CD4-positive, alpha-beta T cell treated with Interleukin-15 for 4 hours (primary cell): Measurements from ENCODE around the gene SH2D1B.

Experiments
- DNase-seq: peaks from one replicate; pipeline ENCODE4 v3.0.0-alpha.2; 2020; ENCODE audit warnings: low spot score

SH2D1B gene

GRCh38 chr1:162398999-162399580, 12.8 kb downstream of the SH2D1B start:
- no peak for DNase-seq

DNA sequence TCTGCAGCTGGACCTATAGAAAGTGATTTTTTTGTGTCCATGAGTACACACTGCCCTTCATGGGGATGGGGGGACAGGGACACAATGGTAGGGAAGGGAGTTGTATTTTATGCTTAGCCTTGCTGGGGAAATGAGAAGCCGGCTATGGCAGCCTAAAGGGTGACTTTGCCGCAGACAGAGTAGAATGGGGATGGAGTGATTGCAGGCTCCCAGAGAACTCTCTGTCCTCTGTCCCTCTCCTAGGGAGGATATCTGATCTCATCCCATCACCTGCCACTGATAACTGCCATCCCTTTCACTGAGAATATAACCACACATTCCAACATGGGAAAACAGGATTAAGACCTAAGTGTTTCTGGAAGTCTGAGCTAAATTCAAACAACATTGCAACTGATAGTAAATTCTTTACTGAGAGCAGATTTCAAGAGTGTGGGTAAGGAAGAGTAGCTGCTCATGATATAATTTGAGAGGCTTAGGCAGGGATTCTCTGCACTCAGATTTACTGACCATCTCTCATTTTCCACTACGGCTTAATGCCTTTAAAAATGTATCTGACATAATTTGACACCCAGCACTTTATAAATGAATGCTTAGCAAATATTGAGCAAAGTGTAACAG, 13.9 kb downstream of the SH2D1B start:
- no peak for DNase-seq

DNA sequence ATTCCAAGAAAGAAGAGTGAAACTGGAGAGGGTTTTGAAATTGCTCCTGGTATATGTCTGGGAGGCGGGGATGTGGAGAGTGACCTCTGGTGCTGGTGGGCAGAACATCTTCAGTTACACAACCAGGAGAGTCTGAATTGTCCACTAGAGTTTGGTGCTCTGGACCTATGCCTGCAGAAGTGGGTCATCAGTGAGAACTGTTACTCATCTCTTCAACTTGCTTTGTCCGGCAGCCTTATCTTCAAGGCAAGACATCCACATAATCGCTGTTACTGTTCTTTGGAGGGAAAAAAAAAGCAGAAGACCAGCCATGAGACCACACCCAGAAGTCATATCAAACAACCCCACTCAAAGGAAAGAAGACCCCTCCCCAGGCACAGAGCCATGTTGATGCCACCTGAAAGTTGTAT, 14.9 kb downstream of the SH2D1B start:
- DNase-seq: no peak

DNA sequence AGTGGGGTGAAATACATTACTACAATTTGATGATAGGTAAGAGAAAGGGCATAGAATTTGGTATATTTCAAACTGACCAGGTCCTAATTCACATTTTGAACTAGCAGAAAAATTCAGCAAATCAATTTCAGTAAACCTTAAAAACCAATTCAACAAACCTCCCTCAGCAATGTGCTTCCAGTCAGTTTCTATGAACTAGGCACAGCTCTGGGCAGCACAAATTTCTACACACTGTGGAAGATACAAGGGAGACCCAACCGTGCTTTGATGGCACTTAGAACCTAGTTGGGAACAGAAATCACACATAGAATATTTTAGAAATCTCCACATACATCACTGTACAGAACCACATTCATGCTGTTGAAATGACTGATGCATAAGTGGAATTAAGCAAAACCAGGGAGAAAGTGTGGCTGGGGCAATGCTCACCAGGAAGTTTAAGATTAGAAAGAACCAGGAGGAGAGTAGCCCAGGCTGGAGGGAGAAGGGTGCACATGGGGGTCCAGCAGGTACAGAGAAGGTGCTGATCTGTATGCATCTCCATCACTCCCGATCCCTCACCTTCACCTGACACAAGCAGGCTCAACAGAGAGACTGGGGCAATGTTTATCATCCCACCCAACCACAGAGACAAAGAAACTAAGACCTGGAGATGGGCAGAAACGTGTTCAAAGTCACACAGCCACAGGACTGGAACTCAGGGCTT, 15.6 kb downstream of the SH2D1B start:
- no peak for DNase-seq

- peak; percentile 26 for DNase-seq
Observed at GRCh38 chr1:162391790-162392563, 20.0 kb downstream of the SH2D1B start.

- no peak for DNase-seq
Observed at GRCh38 chr1:162390396-162391185, 21.3 kb downstream of the SH2D1B start.

GRCh38 chr1:162389971-162390370, 22.0 kb downstream of the SH2D1B start:
- DNase-seq: no peak

GRCh38 chr1:162389021-162389818, 22.7 kb downstream of the SH2D1B start:
- no peak for DNase-seq

- no peak for DNase-seq
Observed at GRCh38 chr1:162388615-162389014, 23.3 kb downstream of the SH2D1B start.

DNA sequence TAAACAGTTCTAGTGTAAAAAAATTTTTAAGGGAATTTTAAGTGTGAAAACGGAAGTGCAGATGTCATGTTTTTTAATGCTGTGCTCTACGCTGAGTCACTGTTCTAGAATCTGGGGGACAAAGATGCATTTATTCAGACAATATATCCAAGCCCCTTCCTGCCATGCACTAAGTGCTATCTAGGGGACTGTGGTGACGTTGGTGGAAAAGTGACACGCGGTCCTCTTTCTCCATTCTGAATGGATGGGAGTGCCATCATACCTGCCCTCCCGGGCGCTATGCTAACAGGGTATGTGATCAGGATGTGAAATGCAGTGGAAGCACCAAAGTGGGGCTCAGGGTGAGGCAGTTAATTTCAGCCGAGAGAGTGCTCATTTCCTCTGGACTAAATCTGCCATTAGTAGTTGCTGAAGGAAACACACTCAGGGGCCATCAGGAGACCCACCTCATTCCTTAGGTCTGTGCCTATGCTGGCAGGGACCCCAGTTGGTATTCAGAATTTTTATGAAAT, 23.8 kb downstream of the SH2D1B start:
- DNase-seq: no peak

DNA sequence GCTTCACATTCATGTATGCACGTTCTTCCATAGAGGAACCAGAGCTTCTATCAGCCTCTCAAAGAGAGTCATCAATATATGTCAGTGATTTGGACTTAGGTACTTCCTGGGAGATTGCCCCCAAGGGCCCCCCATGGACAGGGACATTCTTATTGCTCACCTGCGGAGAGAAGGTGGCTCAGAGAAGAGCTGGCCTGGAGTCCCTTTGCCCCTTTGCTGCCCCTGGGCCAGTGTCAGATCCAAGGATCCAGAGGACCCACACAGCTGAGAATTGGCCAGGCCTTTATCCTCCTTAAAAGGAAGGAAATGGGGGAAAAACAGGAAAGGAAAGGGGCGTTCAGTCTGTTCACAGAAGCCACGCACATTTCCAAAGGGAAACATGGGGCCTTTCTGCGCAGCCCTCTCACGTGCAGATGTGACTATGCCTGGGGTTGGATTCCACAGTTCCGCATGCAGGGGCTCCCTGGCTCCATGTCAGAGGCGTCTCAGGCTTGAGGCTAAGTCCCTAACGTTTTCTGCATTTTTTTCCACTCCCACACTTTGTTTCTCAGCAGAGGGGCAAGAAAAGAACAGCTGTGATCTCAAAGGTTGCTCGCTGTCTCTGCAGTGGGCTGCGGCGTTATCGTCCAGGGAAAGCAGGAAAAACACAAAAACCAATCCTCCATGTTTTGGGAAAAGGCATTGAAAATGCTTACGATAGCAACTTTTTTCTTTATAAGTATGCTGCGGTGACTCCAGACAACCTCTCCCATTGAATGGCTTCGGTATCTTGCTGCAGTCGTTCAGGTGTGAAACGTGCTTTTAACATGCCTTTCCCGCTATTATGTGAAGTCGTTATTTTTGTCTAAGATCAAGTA, 24.5 kb downstream of the SH2D1B start:
- DNase-seq: no peak

DNA sequence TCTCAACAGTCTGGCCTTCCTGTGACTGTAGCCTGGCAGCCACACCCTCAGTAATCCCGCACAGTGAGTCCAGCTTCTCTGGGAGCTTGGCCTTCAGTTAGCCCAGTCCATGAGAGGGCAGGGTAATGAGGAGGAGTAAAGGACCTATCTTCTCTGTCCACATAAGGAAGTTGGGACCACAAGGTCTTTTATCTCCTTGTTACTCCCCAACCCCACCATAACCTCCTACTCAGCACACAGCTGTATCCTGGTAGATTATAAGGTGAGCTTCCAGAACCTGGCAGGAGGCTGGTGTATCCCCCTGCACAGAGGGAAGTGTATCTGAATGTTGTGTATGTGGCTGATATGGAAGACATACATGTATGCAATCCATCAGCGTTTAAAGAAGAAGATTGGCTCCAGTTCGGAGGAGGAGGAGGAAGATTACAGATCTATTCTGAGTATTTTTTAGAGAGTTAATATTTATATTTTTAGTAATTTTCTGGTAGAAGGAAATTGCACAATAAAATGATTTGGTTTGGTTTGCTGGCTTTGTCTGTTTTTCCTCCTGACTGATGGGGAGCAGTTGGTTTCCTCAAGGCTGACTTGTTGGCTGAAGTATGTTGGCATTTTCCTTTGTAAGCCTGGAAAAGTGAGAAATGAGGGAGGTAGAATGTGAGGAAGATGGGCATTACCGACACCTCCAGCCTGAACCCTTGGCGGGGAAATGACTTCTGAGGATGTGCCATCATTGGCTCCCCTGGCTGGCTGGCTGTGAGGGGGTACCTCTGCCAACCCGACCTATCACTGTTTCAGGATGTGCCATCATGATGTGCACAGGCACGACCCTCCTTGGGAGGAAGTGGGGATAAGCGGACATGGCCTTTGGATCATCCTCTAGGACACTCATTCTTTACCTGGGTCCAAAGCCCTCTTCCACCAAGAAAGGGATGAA, 25.4 kb downstream of the SH2D1B start:
- DNase-seq: no peak

DNA sequence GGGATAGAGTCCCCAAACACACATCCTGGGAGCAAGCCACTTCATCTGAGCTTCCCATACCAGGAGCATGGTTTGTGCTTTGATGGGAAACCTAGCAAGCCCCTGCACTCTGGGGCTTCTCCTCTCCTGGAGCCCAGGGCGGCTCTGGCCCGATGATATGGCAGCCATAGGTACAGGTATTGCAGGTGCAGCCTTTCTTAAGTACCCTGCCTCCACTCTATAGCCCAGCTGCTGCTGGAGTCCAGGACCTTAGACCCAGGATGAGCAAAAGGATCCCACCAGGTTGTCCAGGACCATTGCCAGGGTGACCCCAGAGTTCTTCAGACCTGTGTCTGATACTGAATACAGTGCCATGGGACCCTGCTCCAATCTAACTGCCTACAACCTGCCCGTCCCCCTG, 26.2 kb downstream of the SH2D1B start:
- no peak for DNase-seq

- no peak for DNase-seq
Observed at GRCh38 chr1:162385280-162385623, 26.7 kb downstream of the SH2D1B start.

DNA sequence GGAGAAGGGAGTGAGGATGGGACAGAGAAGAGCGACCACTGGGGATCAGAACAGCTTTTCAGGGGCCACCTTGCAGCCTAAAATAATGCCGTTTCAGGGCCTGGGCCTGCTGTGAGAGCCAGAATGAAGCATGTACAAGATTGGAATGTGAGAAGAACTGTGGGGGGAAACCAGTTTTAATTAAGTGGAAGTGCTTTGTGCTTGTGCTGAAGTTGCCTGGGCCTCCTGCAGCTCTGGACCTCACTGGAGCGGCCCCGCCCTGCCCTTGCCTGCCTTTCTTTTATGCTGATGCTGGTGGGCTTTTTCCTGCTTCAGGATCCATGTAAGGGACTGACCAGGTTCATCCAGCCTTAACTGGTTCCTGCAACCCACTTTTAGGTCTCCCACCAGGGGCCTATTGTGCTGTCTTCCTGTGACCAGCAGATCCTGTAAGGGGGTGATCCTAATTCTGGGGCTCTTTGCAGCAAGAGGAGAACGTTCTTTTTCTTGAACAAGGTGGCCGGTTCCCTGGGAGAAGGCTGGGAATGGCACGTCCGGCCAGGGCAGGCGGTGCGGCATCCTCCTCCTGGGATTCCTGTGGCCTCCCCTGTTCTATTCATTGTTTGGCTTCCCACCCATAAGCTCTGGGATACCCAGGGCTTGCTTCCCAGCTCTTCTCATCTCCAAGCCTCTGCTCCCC, 27.2 kb downstream of the SH2D1B start:
- no peak for DNase-seq

- no peak for DNase-seq
Observed at GRCh38 chr1:162384116-162384515, 27.8 kb downstream of the SH2D1B start.

DNA sequence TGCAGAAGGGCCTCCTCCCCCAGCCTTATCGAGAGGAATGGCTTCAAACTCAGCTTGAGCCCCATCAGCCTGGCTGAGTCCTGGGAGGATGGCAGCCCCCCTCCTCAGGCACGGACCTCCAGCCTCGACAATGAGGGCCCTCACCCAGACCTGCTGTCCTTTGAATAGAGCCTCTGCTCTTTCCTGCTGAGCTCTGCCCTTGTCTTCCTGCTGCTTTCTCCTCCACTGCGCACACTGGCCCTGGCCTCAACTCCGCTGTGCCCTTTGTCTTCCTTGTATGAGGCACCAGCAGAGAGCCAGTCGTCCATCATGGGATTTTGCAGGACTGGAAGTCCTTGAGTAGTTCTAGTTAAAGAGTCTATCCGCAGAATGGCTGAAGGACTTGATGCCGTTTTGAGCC, 28.4 kb downstream of the SH2D1B start:
- DNase-seq: no peak

- DNase-seq: no peak
Observed at GRCh38 chr1:162383091-162383490, 28.8 kb downstream of the SH2D1B start.
